GM23248 (cell line): Measurements from ENCODE around the gene DEPP1. TPM values are rescaled to one million over a fixed set of nuclear protein-coding genes. Genes with fewer than 3 reads are reported as not detected.

Source experiments
- DNase-seq: peaks from one replicate; pipeline ENCODE4 v3.0.0-alpha.2; 2015
- H2AFZ ChIP-seq: fragments of 200-600 bp; sonication (generic); 2 replicates; pipeline ENCODE4 v1.6.1; 2016; ENCODE audit warnings: antibody characterized with exemption
- H3F3A ChIP-seq: fragments of 200-600 bp; sonication (generic); 2 replicates; pipeline ENCODE4 v1.6.1; 2016; ENCODE audit warnings: mild to moderate bottlenecking, antibody characterized with exemption, mixed run types; ENCODE audit not compliant: insufficient read depth
- H3K27ac ChIP-seq: fragments of 200-600 bp; sonication (generic); 2 replicates; pipeline ENCODE4 v1.5.1; 2016; ENCODE audit warnings: mild to moderate bottlenecking
- H3K27me3 ChIP-seq: fragments of 200-600 bp; sonication (generic); replicated peaks from 2 replicates; pipeline ENCODE4 v1.6.1; 2016; ENCODE audit warnings: mild to moderate bottlenecking; ENCODE audit not compliant: insufficient read depth
- H3K36me3 ChIP-seq: fragments of 200-600 bp; sonication (generic); 2 replicates; pipeline ENCODE4 v1.6.1; 2016; ENCODE audit warnings: low read depth, mild to moderate bottlenecking
- H3K4me1 ChIP-seq: fragments of 200-600 bp; sonication (generic); 2 replicates; pipeline ENCODE4 v1.6.1; 2016; ENCODE audit warnings: mild to moderate bottlenecking; ENCODE audit not compliant: insufficient read depth
- H3K4me2 ChIP-seq: fragments of 200-600 bp; sonication (generic); one replicate; pipeline ENCODE4 v1.6.1; 2016; ENCODE audit warnings: mild to moderate bottlenecking; ENCODE audit not compliant: unreplicated experiment
- H3K4me3 ChIP-seq: fragments of 200-600 bp; sonication (generic); 2 replicates; pipeline ENCODE4 v1.5.1; 2016; ENCODE audit warnings: mild to moderate bottlenecking
- H3K79me2 ChIP-seq: fragments of 200-600 bp; sonication (generic); 2 replicates; pipeline ENCODE4 v1.6.1; 2016; ENCODE audit warnings: mild to moderate bottlenecking; ENCODE audit not compliant: insufficient read depth
- H3K9ac ChIP-seq: fragments of 200-600 bp; sonication (generic); 2 replicates; pipeline ENCODE4 v1.6.1; 2016; ENCODE audit warnings: mild to moderate bottlenecking
- H3K9me2 ChIP-seq: fragments of 200-600 bp; sonication (generic); 2 replicates; pipeline ENCODE4 v1.6.1; 2016; ENCODE audit warnings: mixed run types, mild to moderate bottlenecking, moderate library complexity; ENCODE audit not compliant: insufficient read depth
- H3K9me3 ChIP-seq: fragments of 200-600 bp; sonication (generic); one replicate; pipeline ENCODE4 v1.6.1; 2017; ENCODE audit warnings: low read depth
- H4K20me1 ChIP-seq: fragments of 200-600 bp; sonication (generic); 2 replicates; pipeline ENCODE4 v1.6.0; 2016; ENCODE audit not compliant: insufficient read depth
- EZH2 ChIP-seq: fragments of 200-600 bp; sonication (generic); IDR thresholded peaks from 2 replicates; pipeline ENCODE4 v1.6.1; 2018; ENCODE audit warnings: antibody characterized with exemption, mild to moderate bottlenecking; ENCODE audit not compliant: insufficient read depth, poor library complexity, severe bottlenecking
- EZH2phosphoT487 ChIP-seq: fragments of 200-600 bp; sonication (generic); IDR thresholded peaks from 2 replicates; pipeline ENCODE4 v1.6.1; 2018; ENCODE audit warnings: antibody characterized with exemption, moderate library complexity, mild to moderate bottlenecking, low read depth; ENCODE audit not compliant: insufficient read depth
- WGBS, 2 experiments: methylation state at CpG; one replicate each; pipeline ENCODE4 v1.1.6; 2015 to 2017; ENCODE audit warnings: low lambda C conversion rate in 2 of 2, low coverage in 1 of 2; ENCODE audit errors: missing lambda C conversion rate in 2 of 2; 5-methylcytosine and 5-hydroxymethylcytosine counted together
- in situ Hi-C: fragments of 300-500 bp; cut with MboI; formaldehyde crosslinking; loops from 2 replicates; pipeline ENCODE4 v1.15.0; 2020
- polyA plus RNA-seq: library from polyadenylated mRNA; unstranded; fragments of >200 nt; fragmentation: Nextera tagmentation; extraction: Ambion mirVana; gene quantifications from 2 replicates; pipeline ENCODE4 v1.2.1, GENCODE V29; 2016
- total RNA-seq: library from RNA; depleted of rRNA; stranded (reverse); fragments of >200 nt; shearing (Covaris generic); gene quantifications from 2 replicates; pipeline ENCODE4 v1.2.3, GENCODE V29; 2014

The DEPP1 gene
- total and polyA plus RNA-seq, 2 experiments from 2014 or later = 10.1 to 10.2 TPM

- H3K27ac ChIP-seq = no peak overlapping the region
- in situ Hi-C loops = loop anchor here (25.0 kb wide), 1 partner anchor 1320 kb away; no protein-coding TSS in a partner anchor
- H3K9ac ChIP-seq = no peak overlapping the region
- no peak overlapping the region for H3K4me3 ChIP-seq
- no peaks in the 10 kb centered on the region for H3K9me3 ChIP-seq
- WGBS, 2 experiments = 88 to 98% methylated on average over 9 of the region's 9 CpGs
- no peak for DNase-seq
- H3K27me3 ChIP-seq = no peaks in the 10 kb centered on the region
- no peak overlapping the region for H2AFZ ChIP-seq
- TF ChIP-seq EZH2phosphoT487 (no peak), EZH2 (no peak)
- H3K36me3 ChIP-seq = no peaks in the 10 kb centered on the region
- no peaks in the 10 kb centered on the region for H3K79me2 ChIP-seq
- no peaks in the 10 kb centered on the region for H4K20me1 ChIP-seq
- H3K9me2 ChIP-seq = no peaks in the 10 kb centered on the region
- peaks cover 18% of the 10 kb centered on the region; the same call in 1 of the 2 replicates for H3F3A ChIP-seq
- no peak overlapping the region for H3K4me2 ChIP-seq
- peaks cover 45% of the 10 kb centered on the region for H3K4me1 ChIP-seq
Observed at GRCh38 chr10:44982496-44982895, 3.9 kb upstream of the DEPP1 start.

- Histone ChIP-seq H3K9ac (peak overlapping the region; percentile 65), H3K4me1 (peaks cover 45% of the 10 kb centered on the region), H2AFZ (peak overlapping the region; percentile 86; the same call in 1 of the 2 replicates), H3K27me3 (no peaks in the 10 kb centered on the region), H3K4me2 (no peak overlapping the region), H3K36me3 (no peaks in the 10 kb centered on the region), H4K20me1 (no peaks in the 10 kb centered on the region), H3K4me3 (no peak overlapping the region), H3K79me2 (no peaks in the 10 kb centered on the region), H3K9me2 (no peaks in the 10 kb centered on the region), H3K27ac (peak overlapping the region; percentile 86), H3K9me3 (no peaks in the 10 kb centered on the region), H3F3A (peaks cover 18% of the 10 kb centered on the region; the same call in 1 of the 2 replicates)
- DNase-seq = no peak
- WGBS, 2 experiments = 95 to 98% methylated on average over 8 to 9 of the region's 9 CpGs
- TF ChIP-seq EZH2phosphoT487 = no peak
- TF ChIP-seq EZH2 = no peak
- in situ Hi-C loops = loop anchor here (25.0 kb wide), 1 partner anchor 1320 kb away; no protein-coding TSS in a partner anchor
Observed at GRCh38 chr10:44982114-44982460, 3.5 kb upstream of the DEPP1 start.

GRCh38 chr10:44981172-44982113 is 2.8 kb upstream of the DEPP1 start:
- Histone ChIP-seq H3K79me2 (no peaks in the 10 kb centered on the region), H3K27ac (peak overlapping the region; percentile 86), H3K4me2 (peak overlapping the region; percentile 72), H3K36me3 (no peaks in the 10 kb centered on the region), H2AFZ (peak overlapping the region; percentile 86), H3F3A (peaks cover 18% of the 10 kb centered on the region; the same call in 1 of the 2 replicates), H3K9me2 (no peaks in the 10 kb centered on the region), H3K4me1 (peaks cover 45% of the 10 kb centered on the region), H4K20me1 (no peaks in the 10 kb centered on the region), H3K4me3 (peak overlapping the region; percentile 48), H3K9ac (peak overlapping the region; percentile 65), H3K9me3 (no peaks in the 10 kb centered on the region), H3K27me3 (no peaks in the 10 kb centered on the region)
- no peak for TF ChIP-seq EZH2phosphoT487
- TF ChIP-seq EZH2 = no peak
- peak; percentile 95 for DNase-seq
- WGBS, 2 experiments = 29 to 30% methylated on average over 11 of the region's 11 CpGs
- in situ Hi-C loops = loop anchor here (25.0 kb wide), 1 partner anchor 1319 kb away; no protein-coding TSS in a partner anchor

GRCh38 chr10:44980309-44981171 is 1.9 kb upstream of the DEPP1 start:
- no peaks in the 10 kb centered on the region for H3K79me2 ChIP-seq
- H3K9me2 ChIP-seq = no peaks in the 10 kb centered on the region
- peak; percentile 49 for DNase-seq
- no peaks in the 10 kb centered on the region for H3K36me3 ChIP-seq
- no peak overlapping the region for H3K4me3 ChIP-seq
- in situ Hi-C loops = loop anchor here (25.0 kb wide), 1 partner anchor 1318 kb away; no protein-coding TSS in a partner anchor
- H3F3A ChIP-seq = peaks cover 18% of the 10 kb centered on the region; the same call in 1 of the 2 replicates
- peak overlapping the region; percentile 65 for H3K9ac ChIP-seq
- no peaks in the 10 kb centered on the region for H3K9me3 ChIP-seq
- no peaks in the 10 kb centered on the region for H4K20me1 ChIP-seq
- 79 to 80% methylated on average over 12 to 14 of the region's 14 CpGs for WGBS, 2 experiments
- peaks cover 49% of the 10 kb centered on the region for H3K4me1 ChIP-seq
- TF ChIP-seq EZH2 (no peak), EZH2phosphoT487 (no peak)
- no peaks in the 10 kb centered on the region for H3K27me3 ChIP-seq
- peak overlapping the region; percentile 86 for H3K27ac ChIP-seq
- peak overlapping the region; percentile 86 for H2AFZ ChIP-seq
- H3K4me2 ChIP-seq = peak overlapping the region; percentile 72
